HG03558 (cell line): Measurements from ENCODE around the gene ADGRG6.

Experiments used
- ATAC-seq: cut with Tn5 transposase; IDR thresholded peaks from one replicate; pipeline ENCODE4 v1.9.1; 2021; ENCODE audit warnings: moderate number of reproducible peaks; ENCODE audit not compliant: unreplicated experiment; ENCODE audit errors: extremely low read depth

Gene ADGRG6

GRCh38 chr6:142463988-142464387 lies 162.2 kb downstream of the ADGRG6 start:
- no peak for ATAC-seq

GRCh38 chr6:142469220-142469619 lies 167.4 kb downstream of the ADGRG6 start:
- no peak for ATAC-seq

GRCh38 chr6:142470421-142470820 lies 168.6 kb downstream of the ADGRG6 start:
- ATAC-seq, result no peak

- ATAC-seq, result no peak
Measured at GRCh38 chr6:142474531-142475289, 172.9 kb downstream of the ADGRG6 start.

GRCh38 chr6:142476452-142476851 lies 174.6 kb downstream of the ADGRG6 start:
- ATAC-seq, result no peak

GRCh38 chr6:142478117-142478516 lies 176.3 kb downstream of the ADGRG6 start:
- no peak for ATAC-seq

GRCh38 chr6:142481466-142481865 lies 179.7 kb downstream of the ADGRG6 start:
- no peak for ATAC-seq

GRCh38 chr6:142482249-142482648 lies 180.4 kb downstream of the ADGRG6 start:
- ATAC-seq, result no peak

- ATAC-seq, result no peak
Measured at GRCh38 chr6:142482974-142483373, 181.2 kb downstream of the ADGRG6 start.

GRCh38 chr6:142485256-142485655 lies 183.4 kb downstream of the ADGRG6 start:
- no peak for ATAC-seq

GRCh38 chr6:142489722-142490610 lies 188.2 kb downstream of the ADGRG6 start:
- no peak for ATAC-seq
